K562 (cell line): Measurements from ENCODE around the gene NUP62.
A peak's percentile ranks its signal among the peaks of the same experiment; 100 is the strongest.

Experiments
- BHLHE40 ChIP-seq: IDR thresholded peaks from 2 replicates; pipeline ENCODE4 v1.6.1; 2011; ENCODE audit warnings: low read length, improper control_type of control experiment
- CEBPB ChIP-seq: fragments of 450-650 bp; IDR thresholded peaks from 2 replicates; pipeline ENCODE4 v1.6.1; 2016; ENCODE audit warnings: missing genetic modification characterization, missing compliant biosample characterization
- CHD1 ChIP-seq: fragments of 200-600 bp; sonication (generic); IDR thresholded peaks from one replicate; pipeline ENCODE4 v1.6.1; 2012; ENCODE audit warnings: mild to moderate bottlenecking, moderate library complexity, low read length, inconsistent platforms
- CTCF ChIP-seq, 3 experiments: IDR thresholded peaks in 2 of 3; conservative IDR thresholded peaks in 1 of 3; 2 replicates each; pipeline ENCODE4 v1.5.1; 2011 to 2012; ENCODE audit warnings: low read length in 3 of 3, mild to moderate bottlenecking in 3 of 3, control low read depth in 2 of 3, improper control_type of control experiment in 1 of 3, inconsistent platforms in 1 of 3, low read depth in 1 of 3, mixed read lengths in 1 of 3, moderate library complexity in 1 of 3; ENCODE audit not compliant: insufficient read depth in 2 of 3
- DLX4 ChIP-seq: fragments of 250-450 bp; sonication (Bioruptor Pico); IDR thresholded peaks from 2 replicates; pipeline ENCODE4 v1.6.1; 2021; ENCODE audit warnings: mild to moderate bottlenecking
- E2F8 ChIP-seq: fragments of 450-650 bp; IDR thresholded peaks from 2 replicates; pipeline ENCODE4 v1.7.1; 2018; ENCODE audit warnings: mild to moderate bottlenecking, low read depth; ENCODE audit not compliant: partially characterized antibody
- EZH2 ChIP-seq: IDR thresholded peaks from 2 replicates; pipeline ENCODE4 v1.6.1; 2012; ENCODE audit warnings: low read depth, mild to moderate bottlenecking, inconsistent platforms, low read length, borderline replicate concordance
- GATAD2B ChIP-seq: fragments of 450-650 bp; IDR thresholded peaks from 2 replicates; pipeline ENCODE4 v1.6.1; 2017; ENCODE audit warnings: mild to moderate bottlenecking, borderline replicate concordance
- LEF1 ChIP-seq: fragments of 450-650 bp; IDR thresholded peaks from 2 replicates; pipeline ENCODE4 v1.6.1; 2016; ENCODE audit warnings: mild to moderate bottlenecking
- MYC ChIP-seq, 2 experiments: fragments of 250-450 bp in 1 of 2; sonication (Bioruptor Pico) in 1 of 2; IDR thresholded peaks; 2 replicates each; pipeline versions ENCODE4 v1.5.1 to v1.6.1; 2012 to 2021; ENCODE audit warnings: low read depth in 2 of 2, borderline replicate concordance in 1 of 2, improper control_type of control experiment in 1 of 2, low read length in 1 of 2, mild to moderate bottlenecking in 1 of 2, moderate library complexity in 1 of 2
- POLR2AphosphoS5 ChIP-seq: IDR thresholded peaks from 2 replicates; pipeline ENCODE4 v1.6.1; 2011; ENCODE audit warnings: mild to moderate bottlenecking, low read depth, low read length, moderate library complexity; ENCODE audit not compliant: control insufficient read depth, insufficient read depth
- TARDBP ChIP-seq: fragments of 450-650 bp; IDR thresholded peaks from 2 replicates; pipeline ENCODE4 v1.6.1; 2016
- TRIM24 ChIP-seq, 2 experiments: fragments of 450-650 bp; IDR thresholded peaks; 2 replicates each; pipeline ENCODE4 v1.6.1; 2016

- no peak for TF ChIP-seq EZH2
- TF ChIP-seq CEBPB: peak; percentile 80
- TF ChIP-seq DLX4 (CRISPR knock-in tag): no peak
- no peak for TF ChIP-seq MYC (IDR thresholded peaks at IDR 0.05; ENCODE audit: low read depth, low read length)
- TF ChIP-seq MYC (CRISPR knock-in tag; IDR thresholded peaks at IDR 0.05; ENCODE audit: borderline replicate concordance, low read depth): no peak
- no peak for TF ChIP-seq TRIM24 (IDR thresholded peaks at IDR 0.05)
- no peak for TF ChIP-seq CTCF (IDR thresholded peaks at IDR 0.05 in 2 of 3, conservative IDR thresholded peaks at IDR 0.05 in 1 of 3; ENCODE audit: insufficient read depth in 2 of 3, low read depth in 1 of 3, low read length in 3 of 3)
- TF ChIP-seq GATAD2B: no peak
- no peak for TF ChIP-seq E2F8
- no peak for TF ChIP-seq CHD1
- no peak for TF ChIP-seq BHLHE40
- TF ChIP-seq LEF1: no peak
- TF ChIP-seq POLR2AphosphoS5: no peak
- TF ChIP-seq TARDBP: no peak
These were observed 25.0 kb upstream of the NUP62 start for GRCh38 chr19:49954092-49954829.
